GM12878 (cell line): ENCODE data around the gene BAZ2B. TPM values are rescaled to one million over a fixed set of nuclear protein-coding genes. Genes with fewer than 3 reads are reported as not detected.

Source experiments
- ATAC-seq: fragments of 200-7000 bp; cut with Tn5 transposase; 3 replicates; pipeline ENCODE4 v1.9.1; 2020; ENCODE audit warnings: mild to moderate bottlenecking, moderate library complexity
- BruUV-seq: library from RNA; stranded (reverse); fragments of 400-500 nt; replicated peaks from 2 replicates; lab custom pipeline; 2021; lab: Mats Ljungman, UMichigan
- CTCF ChIA-PET: fragments of 300-600 bp; sonication (Branson Sonifier 250); formaldehyde crosslinking; extraction: SDS; loops from one replicate; lab custom pipeline; 2021; ENCODE audit warnings: inconsistent platforms; lab: Yijun Ruan, JAX
- POLR2A ChIA-PET: fragments of 350-600 bp; formaldehyde crosslinking; extraction: SDS; loops from one replicate; lab custom pipeline; 2021; ENCODE audit warnings: inconsistent platforms; lab: Charles Lee
- RAD21 ChIA-PET: fragments of 300-600 bp; sonication (Branson Sonifier 250); formaldehyde crosslinking; loops from one replicate; lab custom pipeline; 2023; ENCODE audit warnings: antibody characterized with exemption; ENCODE audit not compliant: unreplicated experiment; lab: Charles Lee
- SMC1A ChIA-PET: fragments of 300-600 bp; sonication (Branson Sonifier 250); formaldehyde crosslinking; loops from one replicate; lab custom pipeline; 2023; ENCODE audit not compliant: unreplicated experiment, uncharacterized antibody; lab: Charles Lee
- DNase-seq: peaks from one replicate; pipeline ENCODE4 v3.0.0-alpha.2; 2011; ENCODE audit warnings: low read depth, low spot score
- FAIRE-seq: peaks from 3 replicates; lab custom pipeline; 2011; peaks lifted over from hg19 to GRCh38; lab: Jason Lieb, UNC
- H2AFZ ChIP-seq: 2 replicates; pipeline ENCODE4 v1.6.0; 2011; ENCODE audit warnings: low read depth, low read length, control low read depth; ENCODE audit not compliant: control insufficient read depth
- H3K27ac ChIP-seq: 2 replicates; pipeline ENCODE4 v1.5.1; 2011; ENCODE audit warnings: control low read depth; ENCODE audit not compliant: control insufficient read depth, insufficient read depth
- H3K27me3 ChIP-seq, 2 experiments: replicated peaks in 1 of 2; 2 replicates each; pipeline versions ENCODE4 v1.6.0 to v1.6.1; 2011; ENCODE audit warnings: low read length in 1 of 2; ENCODE audit not compliant: control insufficient read depth in 2 of 2, insufficient read depth in 2 of 2
- H3K36me3 ChIP-seq, 2 experiments: 2 replicates each; pipeline ENCODE4 v1.5.1; 2011; ENCODE audit warnings: low read length in 1 of 2; ENCODE audit not compliant: control insufficient read depth in 2 of 2, insufficient read depth in 2 of 2
- H3K4me1 ChIP-seq: 2 replicates; pipeline ENCODE4 v1.6.1; 2011; ENCODE audit warnings: mild to moderate bottlenecking, low read length, moderate library complexity, mixed read lengths; ENCODE audit not compliant: control insufficient read depth, insufficient read depth
- H3K4me2 ChIP-seq: 2 replicates; pipeline ENCODE4 v1.6.0; 2011; ENCODE audit warnings: control low read depth; ENCODE audit not compliant: control insufficient read depth, insufficient read depth
- H3K4me3 ChIP-seq: fragments of 200-600 bp; sonication (generic); 2 replicates; pipeline ENCODE4 v1.5.1; 2016
- H3K79me2 ChIP-seq: 2 replicates; pipeline ENCODE4 v1.6.0; 2011; ENCODE audit warnings: low read length; ENCODE audit not compliant: control insufficient read depth, insufficient read depth
- H3K9ac ChIP-seq: 2 replicates; pipeline ENCODE4 v1.8.0; 2011; ENCODE audit warnings: low read length, control low read depth, mixed read lengths; ENCODE audit not compliant: control insufficient read depth, insufficient read depth
- H3K9me3 ChIP-seq: replicated peaks from 3 replicates; pipeline ENCODE4 v1.5.1; 2011; ENCODE audit warnings: mild to moderate bottlenecking, low read length; ENCODE audit not compliant: control insufficient read depth, insufficient read depth
- H4K20me1 ChIP-seq: 2 replicates; pipeline ENCODE4 v1.6.0; 2011; ENCODE audit not compliant: control insufficient read depth, insufficient read depth
- BHLHE40 ChIP-seq, 2 experiments: fragments of 450-650 bp in 1 of 2; IDR thresholded peaks; 2 replicates each; pipeline ENCODE4 v1.6.1; 2011 to 2017; ENCODE audit warnings: low read depth in 2 of 2, borderline replicate concordance in 1 of 2, improper control_type of control experiment in 1 of 2, low read length in 1 of 2, mild to moderate bottlenecking in 1 of 2
- CHD1 ChIP-seq: IDR thresholded peaks from 2 replicates; pipeline ENCODE4 v1.6.1; 2012; ENCODE audit warnings: low read depth, low read length, improper control_type of control experiment
- HDAC2 ChIP-seq: fragments of 200-600 bp; sonication (generic); IDR thresholded peaks from 2 replicates; pipeline ENCODE4 v1.6.1; 2017
- JUND ChIP-seq: IDR thresholded peaks from 2 replicates; pipeline ENCODE4 v1.6.1; 2012; ENCODE audit warnings: low read depth, mild to moderate bottlenecking, low read length, improper control_type of control experiment, moderate library complexity
- KAT2A ChIP-seq: conservative IDR thresholded peaks from 2 replicates; pipeline ENCODE4 v1.6.1; 2011; ENCODE audit warnings: low read depth, low read length; ENCODE audit not compliant: control insufficient read depth
- KDM1A ChIP-seq: fragments of 200-600 bp; sonication (generic); IDR thresholded peaks from 2 replicates; pipeline ENCODE4 v1.6.1; 2016; ENCODE audit warnings: borderline replicate concordance
- KLF5 ChIP-seq: fragments of 450-650 bp; IDR thresholded peaks from 2 replicates; pipeline ENCODE4 v1.6.1; 2014; ENCODE audit warnings: mild to moderate bottlenecking; ENCODE audit not compliant: partially characterized antibody
- MEF2B ChIP-seq: fragments of 450-650 bp; IDR thresholded peaks from 2 replicates; pipeline ENCODE4 v1.6.1; 2018; ENCODE audit warnings: mild to moderate bottlenecking, moderate library complexity; ENCODE audit not compliant: partially characterized antibody, poor library complexity, severe bottlenecking
- SIN3A ChIP-seq: IDR thresholded peaks from 2 replicates; pipeline ENCODE4 v1.6.1; 2012; ENCODE audit warnings: low read depth, low read length, improper control_type of control experiment
- WRNIP1 ChIP-seq: IDR thresholded peaks from 2 replicates; pipeline ENCODE4 v1.6.1; 2011; ENCODE audit warnings: low read depth, low read length, improper control_type of control experiment, borderline replicate concordance
- ZNF207 ChIP-seq: fragments of 450-650 bp; IDR thresholded peaks from 2 replicates; pipeline ENCODE4 v1.6.1; 2014; ENCODE audit warnings: antibody characterized with exemption, mild to moderate bottlenecking, borderline replicate concordance
- ZNF217 ChIP-seq: fragments of 450-650 bp; IDR thresholded peaks from 2 replicates; pipeline ENCODE4 v1.6.1; 2017; ENCODE audit warnings: antibody characterized with exemption, mild to moderate bottlenecking
- in situ Hi-C: fragments of 300-500 bp; cut with MboI; formaldehyde crosslinking; loops from 9 replicates; pipeline ENCODE4 v1.14.3; 2018; ENCODE audit warnings: mixed read lengths
- intact Hi-C: fragments of 100-400 bp; cut with micrococcal nuclease; formaldehyde crosslinking; loops from one replicate; pipeline ENCODE4 v1.14.2; 2022; ENCODE audit not compliant: unreplicated experiment
- polyA plus RNA-seq, 11 experiments: library from polyadenylated mRNA; depleted of rRNA in 4 of 11; unstranded in 6 of 11; stranded (reverse) in 5 of 11; fragments of >200 nt; fragmentation: Nextera tagmentation in 4 of 11; fragmentation: Illumina TruSeq in 1 of 11; extraction: Ambion mirVana in 4 of 11; extraction: Trizol in 1 of 11; gene quantifications; 1 replicate in 1 of 11; 2 replicates in 10 of 11; pipeline versions ENCODE4 v1.2.1 to v1.2.3, GENCODE V29; 2011 to 2016; ENCODE audit warnings: inconsistent platforms in 2 of 11, missing spikeins in 2 of 11, low read depth in 1 of 11
- total RNA-seq, 4 experiments: library from RNA; depleted of rRNA in 3 of 4; stranded (reverse); fragments of >200 nt in 3 of 4; fragmentation: Illumina TruSeq in 1 of 4; extraction: Trizol in 1 of 4; gene quantifications; 2 replicates each; pipeline versions ENCODE4 v1.2.1 to v1.2.3, GENCODE V29; 2013 to 2021
- TF ChIP-seq, protein P1 (sequence below): IDR thresholded peaks from 2 replicates; pipeline ENCODE4 v1.6.1; 2012; ENCODE audit warnings: low read depth, low read length, improper control_type of control experiment
- TF ChIP-seq, protein P2 (sequence below), 3 experiments: IDR thresholded peaks in 2 of 3; conservative IDR thresholded peaks in 1 of 3; 2 replicates each; pipeline ENCODE4 v1.5.1; 2011; ENCODE audit warnings: low read depth in 3 of 3, low read length in 3 of 3, mild to moderate bottlenecking in 3 of 3, control low read depth in 2 of 3, moderate library complexity in 2 of 3, inconsistent platforms in 1 of 3, mixed read lengths in 1 of 3; ENCODE audit not compliant: control insufficient read depth in 2 of 3, insufficient read depth in 1 of 3; ENCODE audit errors: extremely low read depth in 1 of 3
- TF ChIP-seq, protein P3 (sequence below): fragments of 450-650 bp; formaldehyde crosslinking; IDR thresholded peaks from 2 replicates; pipeline ENCODE4 v1.4.0; 2022; ENCODE audit warnings: mild to moderate bottlenecking, moderate library complexity

BAZ2B gene
- total and polyA plus RNA-seq, 10 of the 15 experiments (the other 5 are each of a cell fraction or from before 2014, with no cell fraction given) = 8.8 to 49.7 (median 24.7) TPM

DNA sequence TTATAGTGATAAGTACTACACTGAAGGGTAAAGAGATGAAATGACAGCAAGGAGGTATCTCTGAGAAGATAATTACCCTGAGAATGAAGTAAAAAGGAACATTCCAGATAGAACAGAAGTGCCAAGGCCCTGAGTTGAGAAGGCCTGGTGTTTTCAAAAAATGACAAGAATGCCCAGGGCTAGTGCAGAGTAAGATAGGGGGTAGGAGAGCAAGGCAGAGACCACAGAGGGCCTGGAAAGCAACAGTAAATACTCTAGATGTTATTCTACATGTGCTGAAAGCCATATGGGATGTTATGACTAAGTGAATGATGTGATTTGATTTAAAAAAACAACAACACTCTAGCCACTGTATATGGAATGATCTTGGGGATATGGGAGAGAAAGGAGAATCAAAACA is 52.3 kb downstream of the BAZ2B start:
- CTCF ChIA-PET = no interaction called here
- RAD21 ChIA-PET = no interaction called here
- DNase-seq (no peak), ATAC-seq (no peak), FAIRE-seq (no peak)
- no peaks in the 10 kb centered on the region for H3K79me2 ChIP-seq
- in situ Hi-C loops (no loop called here), intact Hi-C loops (no loop called here)
- H3K27ac ChIP-seq = no peak overlapping the region
- no peaks in the 10 kb centered on the region for H3K36me3 ChIP-seq
- no peaks in the 10 kb centered on the region; the same call in 2 of the 3 replicates for H3K9me3 ChIP-seq
- H3K4me1 ChIP-seq = no peaks in the 10 kb centered on the region
- no peaks in the 10 kb centered on the region for H4K20me1 ChIP-seq
- SMC1A ChIA-PET = no interaction called here
- TF ChIP-seq KAT2A (no peak), SIN3A (no peak), BHLHE40 (IDR thresholded peaks at IDR 0.05; ENCODE audit: borderline replicate concordance in 1 of 2, low read depth in 2 of 2, low read length in 1 of 2) (no peak), KDM1A (no peak), CHD1 (no peak), ZNF207 (no peak), KLF5 (no peak), HDAC2 (no peak), JUND (no peak), MEF2B (no peak), WRNIP1 (no peak), ZNF217 (no peak)
- TF ChIP-seq, protein P1, sequence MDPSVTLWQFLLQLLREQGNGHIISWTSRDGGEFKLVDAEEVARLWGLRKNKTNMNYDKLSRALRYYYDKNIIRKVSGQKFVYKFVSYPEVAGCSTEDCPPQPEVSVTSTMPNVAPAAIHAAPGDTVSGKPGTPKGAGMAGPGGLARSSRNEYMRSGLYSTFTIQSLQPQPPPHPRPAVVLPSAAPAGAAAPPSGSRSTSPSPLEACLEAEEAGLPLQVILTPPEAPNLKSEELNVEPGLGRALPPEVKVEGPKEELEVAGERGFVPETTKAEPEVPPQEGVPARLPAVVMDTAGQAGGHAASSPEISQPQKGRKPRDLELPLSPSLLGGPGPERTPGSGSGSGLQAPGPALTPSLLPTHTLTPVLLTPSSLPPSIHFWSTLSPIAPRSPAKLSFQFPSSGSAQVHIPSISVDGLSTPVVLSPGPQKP = no peak
- TF ChIP-seq, protein P2, sequence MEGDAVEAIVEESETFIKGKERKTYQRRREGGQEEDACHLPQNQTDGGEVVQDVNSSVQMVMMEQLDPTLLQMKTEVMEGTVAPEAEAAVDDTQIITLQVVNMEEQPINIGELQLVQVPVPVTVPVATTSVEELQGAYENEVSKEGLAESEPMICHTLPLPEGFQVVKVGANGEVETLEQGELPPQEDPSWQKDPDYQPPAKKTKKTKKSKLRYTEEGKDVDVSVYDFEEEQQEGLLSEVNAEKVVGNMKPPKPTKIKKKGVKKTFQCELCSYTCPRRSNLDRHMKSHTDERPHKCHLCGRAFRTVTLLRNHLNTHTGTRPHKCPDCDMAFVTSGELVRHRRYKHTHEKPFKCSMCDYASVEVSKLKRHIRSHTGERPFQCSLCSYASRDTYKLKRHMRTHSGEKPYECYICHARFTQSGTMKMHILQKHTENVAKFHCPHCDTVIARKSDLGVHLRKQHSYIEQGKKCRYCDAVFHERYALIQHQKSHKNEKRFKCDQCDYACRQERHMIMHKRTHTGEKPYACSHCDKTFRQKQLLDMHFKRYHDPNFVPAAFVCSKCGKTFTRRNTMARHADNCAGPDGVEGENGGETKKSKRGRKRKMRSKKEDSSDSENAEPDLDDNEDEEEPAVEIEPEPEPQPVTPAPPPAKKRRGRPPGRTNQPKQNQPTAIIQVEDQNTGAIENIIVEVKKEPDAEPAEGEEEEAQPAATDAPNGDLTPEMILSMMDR (IDR thresholded peaks at IDR 0.05 in 2 of 3, conservative IDR thresholded peaks at IDR 0.05 in 1 of 3; ENCODE audit: control insufficient read depth in 2 of 3, extremely low read depth in 1 of 3, insufficient read depth in 1 of 3, low read depth in 3 of 3, low read length in 3 of 3) = no peak
- TF ChIP-seq, protein P3, sequence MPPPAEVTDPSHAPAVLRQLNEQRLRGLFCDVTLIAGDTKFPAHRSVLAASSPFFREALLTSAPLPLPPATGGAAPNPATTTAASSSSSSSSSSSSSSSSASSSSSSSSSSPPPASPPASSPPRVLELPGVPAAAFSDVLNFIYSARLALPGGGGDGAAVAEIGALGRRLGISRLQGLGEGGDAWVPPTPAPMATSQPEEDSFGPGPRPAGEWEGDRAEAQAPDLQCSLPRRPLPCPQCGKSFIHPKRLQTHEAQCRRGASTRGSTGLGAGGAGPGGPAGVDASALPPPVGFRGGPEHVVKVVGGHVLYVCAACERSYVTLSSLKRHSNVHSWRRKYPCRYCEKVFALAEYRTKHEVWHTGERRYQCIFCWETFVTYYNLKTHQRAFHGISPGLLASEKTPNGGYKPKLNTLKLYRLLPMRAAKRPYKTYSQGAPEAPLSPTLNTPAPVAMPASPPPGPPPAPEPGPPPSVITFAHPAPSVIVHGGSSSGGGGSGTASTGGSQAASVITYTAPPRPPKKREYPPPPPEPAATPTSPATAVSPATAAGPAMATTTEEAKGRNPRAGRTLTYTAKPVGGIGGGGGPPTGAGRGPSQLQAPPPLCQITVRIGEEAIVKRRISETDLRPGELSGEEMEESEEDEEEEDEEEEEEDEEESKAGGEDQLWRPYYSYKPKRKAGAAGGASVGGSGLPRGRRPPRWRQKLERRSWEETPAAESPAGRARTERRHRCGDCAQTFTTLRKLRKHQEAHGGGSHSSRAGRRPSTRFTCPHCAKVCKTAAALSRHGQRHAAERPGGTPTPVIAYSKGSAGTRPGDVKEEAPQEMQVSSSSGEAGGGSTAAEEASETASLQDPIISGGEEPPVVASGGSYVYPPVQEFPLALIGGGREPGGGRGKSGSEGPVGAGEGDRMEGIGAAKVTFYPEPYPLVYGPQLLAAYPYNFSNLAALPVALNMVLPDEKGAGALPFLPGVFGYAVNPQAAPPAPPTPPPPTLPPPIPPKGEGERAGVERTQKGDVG (CRISPR knock-in tag) = no peak
- no peak overlapping the region for H2AFZ ChIP-seq
- no peak overlapping the region for H3K4me3 ChIP-seq
- H3K9ac ChIP-seq = no peak overlapping the region
- H3K4me2 ChIP-seq = no peak overlapping the region
- POLR2A ChIA-PET = no interaction called here
- BruUV-seq = no TSS peak
- no peaks in the 10 kb centered on the region for H3K27me3 ChIP-seq
